Kidney glomerular epithelial cell (primary cell): ENCODE measurements around the gene CMKLR1.

Experiments
- DNase-seq: peaks from one replicate; lab custom pipeline; 2025; lab: John Stamatoyannopoulos, UW

The CMKLR1 gene

DNA sequence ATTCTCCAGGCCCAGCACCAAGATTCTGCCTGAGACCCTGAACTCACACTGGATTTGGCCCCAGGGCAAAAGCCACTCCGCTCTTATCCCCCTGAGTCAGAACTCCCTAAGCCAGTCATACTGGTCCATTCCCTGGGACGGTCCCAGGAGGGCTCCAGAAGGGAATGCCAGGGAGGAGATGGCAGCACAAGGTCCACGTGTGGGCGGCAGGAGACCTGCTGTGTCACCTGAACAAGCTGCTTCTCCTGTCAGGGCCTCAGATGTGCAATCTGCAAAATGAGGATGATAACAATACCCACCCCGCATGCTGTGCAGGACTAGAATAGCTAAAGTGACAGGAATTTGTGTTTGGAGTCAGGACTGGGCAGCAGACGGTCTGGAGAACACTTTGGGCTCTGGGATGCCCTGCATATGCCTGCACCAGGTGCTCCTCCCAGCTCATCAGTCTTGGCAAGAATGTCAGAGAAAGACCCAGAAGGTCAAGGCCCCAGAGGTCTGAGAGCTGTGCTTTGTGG lies 40.3 kb downstream of the CMKLR1 start:
- DNase-seq: no peak

DNA sequence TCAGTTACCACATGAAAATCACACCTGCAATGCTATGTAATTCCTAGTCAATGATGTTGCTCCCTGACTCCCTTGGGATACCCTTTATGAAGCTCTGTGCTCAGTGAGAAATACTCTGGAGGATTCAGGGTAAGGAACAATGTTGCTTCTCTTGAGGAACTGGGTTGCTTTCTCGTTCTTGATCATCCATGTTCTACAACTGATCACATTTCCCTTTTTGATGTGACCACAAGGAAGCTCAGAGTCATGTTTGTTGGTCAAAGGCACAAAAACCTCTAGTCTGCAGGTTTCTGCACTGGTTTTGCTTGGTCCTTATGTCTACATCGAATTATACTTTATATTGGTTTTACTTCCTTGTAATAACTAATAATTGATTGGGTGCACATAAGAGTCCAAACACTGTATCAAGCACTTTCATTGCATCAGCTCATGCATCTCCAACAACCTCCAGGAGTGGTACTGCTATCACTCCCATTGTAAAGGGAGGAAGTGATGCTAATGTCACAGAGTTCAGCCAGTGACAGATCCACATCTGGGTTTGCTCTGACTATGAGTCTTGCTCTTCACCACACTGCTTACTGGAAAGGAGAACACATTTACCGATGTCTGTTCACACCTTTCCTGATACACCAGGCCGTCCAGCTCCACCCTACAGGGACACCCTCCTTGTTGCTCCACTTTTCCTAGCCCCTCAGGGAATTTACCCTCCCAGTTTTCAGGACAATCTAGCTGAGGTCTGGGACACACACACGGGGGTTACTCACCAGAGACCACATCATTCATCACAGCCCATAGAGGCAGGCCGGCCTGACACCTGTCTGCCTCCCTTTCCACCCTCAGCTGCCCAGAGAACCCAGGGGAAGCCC lies 41.0 kb downstream of the CMKLR1 start:
- no peak for DNase-seq

DNA sequence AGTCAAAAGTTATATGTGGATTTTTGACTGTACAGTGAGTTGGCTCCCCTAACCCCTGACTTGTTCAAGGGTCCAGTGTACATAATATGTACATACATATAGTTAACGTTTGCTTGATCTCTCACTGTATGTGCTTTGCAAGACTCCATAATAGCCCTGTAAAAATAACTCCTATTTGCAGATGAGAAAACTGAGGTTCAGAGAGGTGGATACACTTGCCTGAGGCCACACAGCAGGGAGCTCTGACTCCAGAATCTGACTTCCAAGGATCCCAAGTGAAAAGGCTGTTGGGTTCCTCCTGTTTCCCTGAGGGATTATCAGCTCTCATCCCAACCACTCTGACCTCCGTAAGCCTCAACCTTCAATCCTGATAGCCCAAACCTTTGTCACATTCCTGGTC lies 41.7 kb downstream of the CMKLR1 start:
- no peak for DNase-seq

DNA sequence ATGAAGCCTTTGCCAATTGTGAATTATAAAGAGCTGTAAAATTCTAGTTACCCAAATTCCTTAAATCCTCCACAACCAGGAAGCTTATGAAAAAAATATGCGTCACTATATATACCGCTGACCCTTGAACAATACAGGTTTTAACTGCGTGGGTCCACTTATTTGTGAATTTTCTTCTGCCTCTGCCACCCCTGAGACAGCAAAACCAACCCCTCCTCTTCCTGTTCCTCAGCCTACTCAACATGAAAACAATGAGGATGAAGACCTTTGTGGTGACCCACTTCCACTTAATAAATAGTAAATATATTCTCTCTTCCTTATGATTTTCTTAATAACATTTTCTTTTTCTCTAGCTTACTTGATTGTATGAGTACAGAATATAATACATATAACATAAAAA lies 42.2 kb downstream of the CMKLR1 start:
- no peak for DNase-seq

DNA sequence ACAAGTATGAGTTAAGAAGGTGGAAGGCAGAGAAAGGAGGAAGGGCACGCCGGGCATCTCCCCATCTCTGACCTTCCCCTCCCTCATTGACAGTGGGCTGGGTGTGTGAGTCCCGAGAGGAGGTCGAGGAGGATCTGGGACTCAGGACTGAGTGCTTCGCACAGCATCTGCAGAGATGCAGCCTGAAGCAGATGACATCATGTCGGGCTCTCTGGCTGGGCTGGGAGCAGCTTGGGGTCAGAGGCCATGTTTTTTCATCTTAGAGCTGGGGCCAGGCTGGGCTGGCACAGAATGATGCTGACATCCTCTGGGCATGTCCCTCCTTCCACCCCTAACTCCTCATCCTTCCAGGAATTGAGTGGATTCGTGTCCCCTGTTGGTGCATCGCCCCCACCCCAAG lies 43.5 kb downstream of the CMKLR1 start:
- no peak for DNase-seq

DNA sequence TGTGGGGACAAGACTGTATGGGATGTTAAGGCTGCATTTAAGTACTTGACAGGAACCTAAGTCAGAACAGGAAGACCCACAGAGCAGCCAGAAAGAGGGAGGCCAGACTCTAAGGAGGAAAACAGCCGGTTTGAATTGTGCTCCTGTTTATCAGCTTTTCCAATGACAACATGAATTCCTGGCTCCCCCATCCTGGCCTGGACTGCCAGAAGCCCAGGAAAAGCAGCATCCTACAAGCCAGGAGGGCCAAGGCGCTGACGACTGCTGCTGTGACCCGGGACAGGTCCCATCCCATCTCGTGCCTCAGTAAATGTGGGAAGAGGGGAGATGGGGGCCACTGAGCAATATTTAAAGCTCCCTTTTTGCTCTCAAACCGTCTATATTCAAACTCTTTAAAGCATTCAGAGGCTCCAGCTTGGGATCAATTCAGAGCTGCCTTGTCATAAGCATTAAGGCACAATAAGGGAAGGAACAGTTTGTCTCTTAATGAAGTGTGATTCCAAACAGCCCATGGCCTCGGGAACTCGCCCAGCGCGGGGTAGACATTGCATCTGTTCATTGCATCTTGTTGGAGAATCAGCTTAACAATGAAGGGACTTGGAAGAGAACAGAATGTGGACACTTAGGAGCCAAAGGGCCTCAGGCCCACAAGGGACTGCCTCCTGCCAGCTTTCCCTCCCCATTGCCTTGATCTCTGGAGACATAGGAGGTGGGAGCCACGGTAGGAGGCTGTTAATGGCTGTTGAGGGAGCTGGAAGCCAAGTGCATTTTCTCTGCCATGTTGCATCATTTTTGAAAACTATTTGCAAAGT lies 49.6 kb downstream of the CMKLR1 start:
- DNase-seq: no peak

DNA sequence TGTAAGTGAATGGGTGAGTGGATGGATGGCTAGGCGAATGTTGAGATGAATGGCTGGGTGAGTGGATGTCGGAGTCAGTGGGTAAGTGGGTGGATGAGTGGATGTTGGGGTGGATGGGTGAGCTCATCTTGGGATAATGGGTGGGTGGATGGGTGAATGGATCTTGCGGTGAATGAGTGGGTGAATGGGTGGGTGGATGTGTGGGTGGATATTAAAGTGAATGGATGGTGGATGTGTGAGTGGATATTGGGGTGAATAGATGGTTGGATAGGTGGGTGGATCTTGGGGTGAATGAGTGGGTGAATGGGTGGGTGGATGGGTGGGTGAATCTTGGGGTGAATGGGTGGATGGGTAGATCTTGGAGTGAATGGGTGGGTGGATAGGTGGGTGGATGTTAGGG lies 51.9 kb downstream of the CMKLR1 start:
- DNase-seq: no peak

DNA sequence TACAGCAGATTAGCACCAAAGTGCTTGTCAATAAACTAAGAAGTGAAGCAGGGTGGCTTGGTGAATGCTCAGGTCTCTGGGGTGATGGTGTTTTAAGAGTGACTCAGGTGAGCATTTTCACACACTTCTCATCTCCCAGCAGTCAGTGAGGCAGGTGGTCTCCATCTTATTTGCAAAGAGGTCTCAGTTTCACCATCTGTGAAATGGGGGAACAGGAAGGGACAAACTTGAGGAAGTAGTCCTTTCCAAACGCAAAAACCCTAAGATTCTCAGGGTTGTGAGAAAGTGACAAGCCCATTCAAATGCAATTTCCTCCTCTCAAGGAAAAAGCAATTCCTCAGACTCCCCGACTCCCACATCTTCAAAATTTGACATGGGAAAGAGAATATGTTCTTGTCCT lies 54.1 kb downstream of the CMKLR1 start:
- DNase-seq: no peak

DNA sequence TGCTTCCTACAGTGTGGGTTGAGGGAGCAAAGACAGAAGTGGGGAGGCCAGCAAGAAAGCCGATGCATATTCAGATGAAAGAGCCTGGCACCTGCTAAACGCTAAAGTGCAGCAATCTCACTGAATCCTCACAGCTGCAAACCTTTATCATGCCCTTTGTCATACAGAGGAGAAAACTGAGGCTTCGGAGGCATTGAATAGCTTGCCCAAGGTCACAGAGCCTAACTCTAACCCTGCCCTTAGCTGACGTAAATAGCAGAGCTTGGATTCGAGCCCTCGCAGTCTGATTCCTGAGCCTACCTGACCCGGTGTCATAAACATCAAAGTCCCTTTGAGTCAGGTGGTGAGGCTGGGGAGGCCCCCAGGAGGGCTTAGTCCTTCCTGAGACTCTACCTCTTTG lies 54.9 kb downstream of the CMKLR1 start:
- no peak for DNase-seq

DNA sequence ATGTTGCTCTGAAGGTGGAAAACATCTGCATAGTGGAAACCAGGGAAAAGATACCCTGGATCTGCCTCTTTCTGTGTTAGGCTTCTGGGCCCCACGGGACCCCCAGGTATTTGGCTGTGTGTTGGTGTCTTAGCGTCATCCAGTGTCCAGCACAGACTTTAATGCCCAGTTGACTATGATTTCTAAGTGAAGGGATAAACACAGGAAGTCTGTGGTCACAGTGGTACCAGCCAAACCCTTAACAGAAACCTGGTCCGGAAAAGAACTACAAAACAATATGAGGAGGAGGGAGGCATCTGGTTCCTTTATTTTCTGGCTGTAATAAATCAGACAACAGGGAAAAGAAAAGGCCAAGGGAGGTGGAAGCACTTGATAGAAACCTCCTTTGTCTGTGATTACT lies 56.4 kb downstream of the CMKLR1 start:
- no peak for DNase-seq

DNA sequence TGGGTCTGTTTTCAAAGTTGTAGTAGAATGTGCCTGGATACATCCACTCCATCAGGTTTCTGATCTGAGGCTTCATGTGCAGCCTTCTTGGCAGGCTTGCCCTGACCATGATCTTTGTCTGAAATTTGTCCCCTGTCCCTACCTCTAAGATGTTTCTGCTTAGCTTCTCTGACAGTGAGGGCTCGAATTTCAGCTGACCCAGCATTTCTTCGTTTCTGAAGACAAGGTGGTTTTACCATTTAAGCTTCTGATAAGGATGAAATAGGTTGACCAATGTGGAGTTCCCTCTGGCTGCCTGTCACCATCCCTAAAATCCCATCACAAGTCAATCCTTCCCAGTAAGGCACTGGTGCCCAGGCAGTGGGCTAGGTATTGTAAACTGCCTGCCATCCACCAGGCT lies 57.0 kb downstream of the CMKLR1 start:
- DNase-seq: no peak

DNA sequence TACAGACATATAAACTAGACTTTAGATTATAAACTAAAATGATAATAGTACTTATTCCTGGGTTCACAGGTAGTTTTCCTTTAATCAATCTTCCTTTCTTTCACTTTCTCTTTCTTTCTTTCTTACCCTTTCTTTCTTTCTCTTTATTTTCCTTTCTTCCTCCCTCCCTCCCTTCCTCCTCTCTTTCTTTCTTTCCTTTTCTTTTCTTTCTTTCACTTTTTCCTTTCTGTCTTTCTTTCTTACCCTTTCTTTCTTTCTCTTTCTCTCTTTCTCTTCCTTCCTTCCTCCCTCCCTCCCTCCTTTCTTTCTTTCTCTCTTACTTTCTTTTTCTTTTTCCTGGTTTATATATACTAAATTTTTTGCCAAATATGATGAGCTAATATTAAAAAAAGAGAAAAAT lies 61.5 kb downstream of the CMKLR1 start:
- DNase-seq: no peak

DNA sequence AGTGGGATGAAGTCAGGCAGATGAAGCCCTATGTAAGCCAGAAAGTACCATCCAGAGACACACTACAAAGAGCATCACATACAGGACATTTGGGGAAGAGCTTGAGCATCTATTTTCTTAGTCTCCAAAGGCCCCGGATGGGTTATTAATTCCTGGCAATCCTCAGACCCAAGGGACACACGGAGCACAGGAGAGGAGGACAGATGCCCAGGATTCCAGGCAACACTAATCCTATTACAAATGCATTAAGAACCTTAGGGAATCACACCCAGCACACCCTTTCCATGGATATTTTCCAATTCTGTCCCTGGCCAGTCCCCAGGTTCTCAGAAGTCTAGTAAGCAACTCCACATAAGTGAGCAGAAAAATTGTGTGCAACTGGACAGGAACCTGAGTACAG lies 65.9 kb downstream of the CMKLR1 start:
- DNase-seq: no peak

DNA sequence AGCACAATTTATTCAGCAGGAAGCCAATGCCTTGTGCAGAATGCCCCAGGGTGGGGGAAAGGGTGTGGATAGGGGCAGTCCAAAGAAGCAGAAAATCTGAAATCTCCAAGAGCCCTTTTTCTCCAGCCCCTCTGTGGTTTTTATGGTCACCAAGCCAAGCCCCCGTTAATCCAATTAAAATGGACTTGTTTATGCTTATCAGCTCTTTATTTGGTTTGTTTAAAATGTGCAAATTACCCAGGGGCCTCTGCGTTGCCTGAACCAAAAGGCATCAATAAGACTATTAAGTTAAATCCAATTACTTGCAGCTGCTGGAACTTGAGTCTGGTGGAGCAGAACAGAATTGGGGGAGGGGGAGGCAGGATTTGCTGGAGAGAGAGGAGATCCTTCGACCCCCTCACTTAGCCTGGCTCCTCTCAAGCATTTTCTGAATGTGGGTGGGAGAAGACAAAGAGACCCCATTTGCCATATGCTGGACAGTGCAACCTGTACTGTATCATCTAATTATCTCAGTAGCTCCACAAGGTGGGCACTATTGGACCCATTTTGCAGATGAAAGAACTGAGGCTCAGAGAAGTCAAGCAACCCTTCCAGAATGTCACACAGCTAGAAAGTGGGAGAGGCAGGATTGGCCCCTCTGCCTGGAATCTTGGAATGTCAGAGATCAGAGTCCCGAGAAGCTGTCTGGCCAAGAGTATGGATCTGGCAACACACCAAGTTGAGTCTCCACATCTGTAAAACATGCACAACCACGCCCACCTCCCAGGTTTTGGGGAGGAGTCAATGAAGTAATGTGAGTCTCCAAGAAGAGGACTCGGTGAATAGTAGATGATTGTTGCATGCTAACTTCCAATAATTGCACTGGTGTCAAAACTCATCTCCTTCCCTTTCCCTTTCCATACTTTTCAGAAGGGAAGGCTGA lies 66.9 kb downstream of the CMKLR1 start:
- no peak for DNase-seq

DNA sequence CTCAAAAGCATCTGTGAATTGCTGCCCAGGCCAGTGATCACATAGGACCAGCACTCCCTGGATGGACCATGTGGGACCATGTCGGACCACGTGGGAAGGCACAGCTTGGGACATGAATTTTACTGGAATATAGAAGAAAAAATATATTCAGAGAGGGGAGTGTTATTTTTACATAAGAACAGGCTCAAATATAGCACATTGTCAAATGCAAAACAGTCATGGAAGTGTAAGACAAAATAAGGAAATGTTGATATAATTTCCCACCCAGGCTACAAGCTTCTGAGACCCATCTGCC lies 68.3 kb downstream of the CMKLR1 start:
- DNase-seq: no peak

DNA sequence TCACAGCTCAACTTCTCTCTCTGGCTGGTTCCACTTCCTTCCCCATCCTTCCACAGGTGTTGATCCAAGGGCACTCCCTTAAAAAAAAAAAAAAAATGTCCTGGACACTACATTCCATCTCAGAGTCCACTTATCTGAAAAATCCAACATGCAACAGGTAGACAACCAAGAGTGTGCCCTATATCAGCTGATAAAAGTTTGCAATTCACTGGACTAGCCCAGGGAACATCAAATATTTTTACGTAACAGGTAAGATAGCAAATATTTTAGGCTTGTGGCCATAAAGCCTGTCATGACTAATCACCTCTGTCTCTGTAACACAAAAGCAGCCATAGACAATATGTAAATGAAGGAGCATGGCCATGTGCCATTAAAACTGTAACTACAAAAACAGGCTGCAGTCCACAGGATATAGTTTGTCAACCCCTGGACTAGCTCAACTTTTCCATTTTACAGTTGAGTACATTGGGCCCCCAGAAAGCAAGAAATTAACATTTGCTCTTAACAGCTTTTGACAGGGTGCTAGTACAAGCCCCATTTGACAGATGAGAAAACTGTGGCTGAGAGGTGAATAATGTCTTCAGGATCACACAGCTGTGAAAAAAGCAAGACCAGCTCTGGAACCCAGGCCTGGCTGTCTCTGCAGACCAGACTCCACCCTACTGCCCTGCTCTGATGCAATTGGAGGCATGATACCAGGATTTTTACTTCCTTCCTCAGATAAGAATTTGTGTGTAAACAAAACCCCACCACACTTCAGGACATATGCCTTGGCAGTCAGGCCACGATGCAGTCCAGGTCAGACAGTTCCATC lies 68.9 kb downstream of the CMKLR1 start:
- DNase-seq: no peak

DNA sequence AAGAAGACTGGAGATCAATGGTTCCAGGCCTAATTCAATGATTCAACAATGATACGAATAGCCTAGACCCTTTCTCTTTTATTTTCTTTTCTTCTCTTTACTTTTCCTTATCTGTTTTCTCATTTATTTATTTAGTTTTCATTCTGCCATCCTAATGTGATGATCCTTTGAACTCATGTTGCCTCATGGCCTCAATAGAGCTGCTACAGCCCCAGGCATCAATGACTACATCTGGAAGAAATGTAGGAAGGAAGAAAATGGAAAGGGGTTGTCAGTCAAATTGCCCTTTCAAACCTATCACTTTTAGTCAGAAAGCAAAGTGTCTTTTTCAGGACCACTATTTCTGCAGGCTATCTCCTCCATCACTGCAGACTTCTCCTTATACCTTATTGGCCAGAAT lies 69.9 kb downstream of the CMKLR1 start:
- no peak for DNase-seq

DNA sequence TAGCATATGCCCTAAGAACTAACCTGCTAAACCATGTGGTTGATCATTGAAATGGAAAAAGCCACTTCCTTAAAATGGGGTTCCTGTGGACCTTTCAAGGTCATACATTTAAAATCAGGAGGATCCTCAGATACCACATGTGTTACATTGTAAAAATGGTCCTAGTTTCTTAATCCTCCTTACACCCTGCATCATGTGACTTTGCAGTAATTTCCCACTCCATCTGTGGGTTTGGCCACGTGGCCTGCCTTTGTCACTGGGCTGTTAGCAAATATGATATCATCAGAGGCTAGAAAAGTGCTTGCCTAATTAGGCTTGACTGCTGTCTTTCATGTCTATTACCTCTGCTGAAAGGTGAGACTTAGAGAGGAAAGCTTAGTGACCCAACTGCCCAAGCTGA lies 70.7 kb downstream of the CMKLR1 start:
- DNase-seq: no peak

DNA sequence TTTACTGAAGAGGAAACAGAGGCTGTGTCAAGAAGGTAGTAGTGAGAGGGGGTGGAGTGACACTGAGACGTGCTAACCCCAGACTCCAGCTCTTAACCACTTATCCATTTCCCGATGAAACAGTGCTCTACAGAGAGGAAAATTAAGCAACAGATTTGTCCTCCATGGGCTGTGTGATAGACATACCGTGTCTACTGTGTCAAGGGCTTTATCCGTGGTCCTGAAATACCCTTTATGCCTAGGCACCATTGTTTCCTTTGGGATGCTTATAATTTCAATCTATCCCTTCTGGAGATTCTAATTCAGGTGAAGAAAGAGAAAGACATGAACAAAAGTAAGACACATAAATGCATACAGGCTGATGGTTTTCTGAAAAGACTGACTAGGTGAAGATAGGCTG lies 71.7 kb downstream of the CMKLR1 start:
- no peak for DNase-seq

DNA sequence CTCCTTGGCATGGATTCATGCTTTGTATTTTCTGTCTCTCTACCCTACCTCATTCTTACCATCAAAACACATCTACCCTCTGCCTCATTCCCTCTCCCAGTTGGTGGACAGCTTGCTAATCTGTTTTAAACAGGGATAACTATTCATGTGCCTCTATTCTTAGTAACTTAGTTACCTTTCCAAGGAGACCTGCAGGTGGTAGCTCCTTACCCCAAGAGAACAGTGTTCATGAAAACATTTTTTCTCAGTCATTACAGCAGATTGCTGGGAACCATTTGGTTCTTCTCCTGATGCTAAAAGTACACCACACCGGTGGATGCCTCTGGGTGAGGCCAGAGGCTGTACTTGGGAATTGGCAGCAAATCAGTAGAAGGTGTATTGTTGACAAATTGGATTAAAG lies 73.0 kb downstream of the CMKLR1 start:
- DNase-seq: no peak

DNA sequence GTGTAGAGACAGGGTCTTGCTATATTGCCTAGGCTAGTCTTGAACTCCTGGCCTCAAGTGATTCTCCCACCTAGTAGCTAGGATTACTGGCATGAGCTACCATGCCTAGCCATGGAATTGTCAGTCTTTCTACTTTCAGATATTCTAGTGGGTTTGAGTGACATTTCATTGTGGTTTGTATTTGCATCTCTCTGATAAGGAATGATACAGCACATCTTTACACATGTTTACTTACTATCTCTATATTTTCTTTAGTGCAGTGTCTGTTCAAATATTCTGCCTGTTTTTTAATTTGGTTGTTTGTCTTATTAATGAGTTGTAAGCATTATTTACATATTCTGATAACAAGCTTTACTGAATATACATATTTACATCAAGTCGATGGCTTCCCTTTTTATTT lies 73.6 kb downstream of the CMKLR1 start:
- no peak for DNase-seq

DNA sequence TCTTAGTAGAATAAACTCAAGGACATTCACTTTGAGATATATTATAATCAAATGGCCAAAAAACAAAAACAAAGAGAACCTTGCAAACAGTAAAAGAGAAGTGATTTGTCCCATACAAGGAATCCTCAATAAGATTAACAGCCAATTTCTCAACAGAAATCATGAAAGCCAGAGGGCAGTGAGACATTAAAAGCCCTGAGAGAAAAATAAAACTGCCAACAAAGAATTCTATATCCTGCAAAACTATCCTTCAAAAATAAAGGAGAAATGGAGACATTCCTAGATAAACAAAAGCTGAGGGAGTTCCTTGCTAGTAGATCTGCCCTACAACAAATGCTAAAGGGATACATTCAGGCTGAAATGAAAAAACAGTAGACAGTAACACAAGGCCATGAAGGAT lies 78.1 kb downstream of the CMKLR1 start:
- DNase-seq: no peak
